PC-9 (cell line): ENCODE measurements around the gene IPPK. TPM values are rescaled to one million over a fixed set of nuclear protein-coding genes. Genes with fewer than 3 reads are reported as not detected.
"Not testable (repeated sequence)": the region's sequence is repeated elsewhere in the genome, so short reads cannot be mapped to it uniquely, and the experiment has no call there.

ENCODE experiments used
- BruUV-seq: library from RNA; stranded (reverse); fragments of 400-500 nt; replicated peaks from 2 replicates; lab custom pipeline; 2021; lab: Mats Ljungman, UMichigan
- CTCF ChIA-PET: fragments of 300-600 bp; sonication (Branson Sonifier 250); formaldehyde crosslinking; loops from one replicate; lab custom pipeline; 2022; ENCODE audit warnings: antibody characterized with exemption; lab: Charles Lee
- POLR2A ChIA-PET: fragments of 300-600 bp; sonication (Branson Sonifier 250); formaldehyde crosslinking; loops from one replicate; lab custom pipeline; 2022; ENCODE audit warnings: antibody characterized with exemption; ENCODE audit not compliant: unreplicated experiment; lab: Charles Lee
- DNase-seq, 2 experiments: peaks; one replicate each; pipeline versions ENCODE4 v3.0.0 to v3.0.0-alpha.2; 2015 to 2022; ENCODE audit warnings: mixed read lengths in 1 of 2
- H2AFZ ChIP-seq: fragments of 200-600 bp; sonication (generic); 2 replicates; pipeline ENCODE4 v1.8.1; 2017; ENCODE audit warnings: antibody characterized with exemption
- H3F3A ChIP-seq: fragments of 200-600 bp; sonication (generic); 2 replicates; pipeline ENCODE4 v1.8.1; 2017; ENCODE audit warnings: antibody characterized with exemption, mild to moderate bottlenecking, low read depth; ENCODE audit not compliant: insufficient read depth
- H3K27ac ChIP-seq: fragments of 200-600 bp; sonication (generic); 2 replicates; pipeline ENCODE4 v1.6.1; 2016; ENCODE audit warnings: mixed run types
- H3K27me3 ChIP-seq: fragments of 200-600 bp; sonication (generic); 2 replicates; pipeline ENCODE4 v1.6.1; 2016; ENCODE audit warnings: low read depth, mixed run types; ENCODE audit not compliant: insufficient read depth
- H3K36me3 ChIP-seq: fragments of 200-600 bp; sonication (generic); 2 replicates; pipeline ENCODE4 v1.6.1; 2016; ENCODE audit warnings: low read depth, mixed run types
- H3K4me1 ChIP-seq: fragments of 200-600 bp; sonication (generic); replicated peaks from 2 replicates; pipeline ENCODE4 v1.6.1; 2016; ENCODE audit warnings: mixed run types; ENCODE audit not compliant: insufficient read depth
- H3K4me2 ChIP-seq: fragments of 200-600 bp; sonication (generic); 2 replicates; pipeline ENCODE4 v1.6.1; 2017; ENCODE audit warnings: mixed run types
- H3K4me3 ChIP-seq: fragments of 200-600 bp; sonication (generic); 2 replicates; pipeline ENCODE4 v1.6.1; 2016; ENCODE audit warnings: mixed run types
- H3K79me2 ChIP-seq: fragments of 200-600 bp; sonication (generic); 2 replicates; pipeline ENCODE4 v1.6.1; 2017; ENCODE audit warnings: low read depth, mixed run types
- H3K9me2 ChIP-seq: fragments of 200-600 bp; sonication (generic); 2 replicates; pipeline ENCODE4 v1.8.1; 2017; ENCODE audit warnings: mild to moderate bottlenecking; ENCODE audit not compliant: insufficient read depth
- H3K9me3 ChIP-seq: fragments of 200-600 bp; sonication (generic); 2 replicates; pipeline ENCODE4 v1.8.1; 2016; ENCODE audit warnings: low read depth; ENCODE audit not compliant: insufficient read depth
- H4K20me1 ChIP-seq: fragments of 200-600 bp; sonication (generic); 2 replicates; pipeline ENCODE4 v1.8.1; 2017; ENCODE audit not compliant: insufficient read depth
- EZH2 ChIP-seq: fragments of 200-600 bp; sonication (generic); IDR thresholded peaks from 2 replicates; pipeline ENCODE4 v1.8.0; 2017; ENCODE audit warnings: antibody characterized with exemption, low read depth
- intact Hi-C: fragments of 100-400 bp; cut with micrococcal nuclease; formaldehyde crosslinking; loops from one replicate; pipeline ENCODE4 v1.10.0; 2022; ENCODE audit not compliant: unreplicated experiment
- total RNA-seq: library from RNA; stranded (reverse); gene quantifications from 2 replicates; pipeline ENCODE4 v1.2.3, GENCODE V29; 2021
- TF ChIP-seq, protein P1 (sequence below): fragments of 200-600 bp; sonication (generic); conservative IDR thresholded peaks from 2 replicates; pipeline ENCODE4 v1.6.1; 2017; ENCODE audit warnings: mixed run types, antibody characterized with exemption, mild to moderate bottlenecking, moderate library complexity

IPPK gene
- total RNA-seq, 1 experiment from 2014 or later: 12.3 TPM

DNA sequence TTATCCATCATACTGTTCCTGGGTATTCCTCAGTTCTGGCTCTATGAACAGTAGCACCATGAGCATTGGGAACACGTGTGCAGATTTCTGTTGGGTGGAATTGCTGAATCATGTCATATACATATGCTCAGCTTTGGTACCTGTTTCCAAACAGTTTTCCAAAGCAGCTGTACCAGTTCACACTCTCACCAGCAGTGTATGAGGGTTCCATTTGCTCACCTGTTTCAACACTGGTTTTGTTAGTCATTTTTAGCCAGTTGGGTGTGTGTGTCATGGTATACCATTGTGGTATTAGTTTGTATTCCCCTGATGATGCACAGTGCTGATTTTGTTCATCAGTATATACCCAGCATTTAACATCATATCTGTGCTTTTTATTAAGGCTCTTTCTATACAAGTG lies 77.4 kb downstream of the IPPK start:
- CTCF ChIA-PET: no interaction called here

DNA sequence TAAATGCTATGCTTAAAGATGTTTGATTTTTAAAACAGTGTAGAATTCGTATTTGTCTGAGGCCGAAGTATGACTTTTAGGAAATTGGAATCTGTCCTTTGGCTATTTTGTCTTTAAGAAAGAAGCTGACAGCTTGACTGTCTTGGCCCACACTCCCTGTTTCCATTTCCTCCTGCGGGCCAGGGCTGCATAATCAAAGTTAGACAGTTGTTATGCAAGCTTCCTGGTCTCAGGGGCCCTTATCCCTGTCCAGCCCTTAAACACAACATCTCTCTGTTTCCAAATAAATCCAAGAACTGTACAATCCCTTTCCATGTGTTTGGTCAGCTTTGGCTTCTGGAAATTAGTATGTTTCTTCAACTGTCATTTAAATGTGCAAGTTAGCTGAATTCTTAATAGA lies 79.6 kb downstream of the IPPK start:
- ChIA-PET POLR2A (interaction anchor here (0.7 kb wide), 1 partner anchor 103 kb away, joined by 6 read pairs; no protein-coding TSS in a partner anchor), CTCF (no interaction called here)
- Histone ChIP-seq H3K27ac (no peak overlapping the region), H3K36me3 (no peaks in the 10 kb centered on the region), H3K79me2 (no peaks in the 10 kb centered on the region), H3K9me2 (no peaks in the 10 kb centered on the region), H3F3A (no peaks in the 10 kb centered on the region), H2AFZ (no peak overlapping the region), H3K27me3 (no peaks in the 10 kb centered on the region), H3K4me1 (no peaks in the 10 kb centered on the region), H4K20me1 (no peaks in the 10 kb centered on the region), H3K9me3 (no peaks in the 10 kb centered on the region), H3K4me2 (no peak overlapping the region), H3K4me3 (no peak overlapping the region)
- TF ChIP-seq EZH2: no peak
- TF ChIP-seq, protein P1, sequence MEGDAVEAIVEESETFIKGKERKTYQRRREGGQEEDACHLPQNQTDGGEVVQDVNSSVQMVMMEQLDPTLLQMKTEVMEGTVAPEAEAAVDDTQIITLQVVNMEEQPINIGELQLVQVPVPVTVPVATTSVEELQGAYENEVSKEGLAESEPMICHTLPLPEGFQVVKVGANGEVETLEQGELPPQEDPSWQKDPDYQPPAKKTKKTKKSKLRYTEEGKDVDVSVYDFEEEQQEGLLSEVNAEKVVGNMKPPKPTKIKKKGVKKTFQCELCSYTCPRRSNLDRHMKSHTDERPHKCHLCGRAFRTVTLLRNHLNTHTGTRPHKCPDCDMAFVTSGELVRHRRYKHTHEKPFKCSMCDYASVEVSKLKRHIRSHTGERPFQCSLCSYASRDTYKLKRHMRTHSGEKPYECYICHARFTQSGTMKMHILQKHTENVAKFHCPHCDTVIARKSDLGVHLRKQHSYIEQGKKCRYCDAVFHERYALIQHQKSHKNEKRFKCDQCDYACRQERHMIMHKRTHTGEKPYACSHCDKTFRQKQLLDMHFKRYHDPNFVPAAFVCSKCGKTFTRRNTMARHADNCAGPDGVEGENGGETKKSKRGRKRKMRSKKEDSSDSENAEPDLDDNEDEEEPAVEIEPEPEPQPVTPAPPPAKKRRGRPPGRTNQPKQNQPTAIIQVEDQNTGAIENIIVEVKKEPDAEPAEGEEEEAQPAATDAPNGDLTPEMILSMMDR: no peak
- DNase-seq: no peak
- BruUV-seq: no TSS peak
- intact Hi-C loops: no loop called here

More for the DNA sequence above, 77.4 kb downstream of the IPPK start:
- no peak for DNase-seq
- Histone ChIP-seq H3K4me3 (no peak overlapping the region), H4K20me1 (no peaks in the 10 kb centered on the region), H3K4me1 (no peaks in the 10 kb centered on the region), H3K9me2 (no peaks in the 10 kb centered on the region), H3K27me3 (no peaks in the 10 kb centered on the region), H3K79me2 (no peaks in the 10 kb centered on the region), H3K36me3 (no peaks in the 10 kb centered on the region), H3K27ac (no peak overlapping the region), H3K4me2 (no peak overlapping the region), H3F3A (no peaks in the 10 kb centered on the region), H3K9me3 (no peaks in the 10 kb centered on the region), H2AFZ (no peak overlapping the region)
- intact Hi-C loops: no loop called here
- TF ChIP-seq EZH2: no peak
- TF ChIP-seq, protein P1: no peak
- BruUV-seq: no TSS peak
- POLR2A ChIA-PET: no interaction called here

DNA sequence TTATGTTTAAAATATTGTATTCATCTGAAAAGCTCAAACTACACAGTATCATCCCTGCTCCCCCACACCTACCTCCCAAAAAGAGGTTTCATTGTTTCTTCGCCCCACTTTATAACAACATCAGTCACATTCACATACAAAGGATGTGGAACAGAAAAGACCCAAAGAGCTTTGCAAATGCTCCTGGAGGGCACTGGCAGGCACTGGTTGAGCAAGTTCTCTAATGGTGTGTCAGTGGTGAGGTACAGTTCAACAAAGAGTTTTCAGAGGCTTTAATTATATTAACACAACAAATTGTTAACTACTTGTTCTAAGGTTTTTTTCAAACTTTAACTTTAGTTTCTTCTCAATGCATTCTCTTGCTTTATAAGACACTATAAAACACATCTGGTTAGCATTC lies 80.0 kb downstream of the IPPK start:
- CTCF ChIA-PET: no interaction called here

GRCh38 chr9:92576175-92576574 lies 93.8 kb downstream of the IPPK start:
- Histone ChIP-seq H4K20me1 (no peaks in the 10 kb centered on the region), H3K79me2 (no peaks in the 10 kb centered on the region), H3F3A (no peaks in the 10 kb centered on the region), H3K27ac (no peak overlapping the region), H3K36me3 (no peaks in the 10 kb centered on the region), H3K9me2 (no peaks in the 10 kb centered on the region), H3K4me2 (no peak overlapping the region), H2AFZ (no peak overlapping the region), H3K9me3 (no peaks in the 10 kb centered on the region), H3K4me1 (0 out of 2 replicates have a peak, but pooled peaks cover 5% of the 10 kb centered on the region), H3K4me3 (no peak overlapping the region), H3K27me3 (no peaks in the 10 kb centered on the region)
- DNase-seq: no peak
- ChIA-PET POLR2A (no interaction called here), CTCF (no interaction called here)
- TF ChIP-seq, protein P1: no peak
- TF ChIP-seq EZH2: no peak
- intact Hi-C loops: no loop called here
- no TSS peak for BruUV-seq

More for the DNA sequence above, 80.0 kb downstream of the IPPK start:
- H4K20me1 ChIP-seq: no peaks in the 10 kb centered on the region
- H3K4me1 ChIP-seq: no peaks in the 10 kb centered on the region
- H3K9me3 ChIP-seq: no peaks in the 10 kb centered on the region
- no TSS peak for BruUV-seq
- POLR2A ChIA-PET: no interaction called here
- H3K4me2 ChIP-seq: no peak overlapping the region
- intact Hi-C loops: no loop called here
- no peak overlapping the region for H3K27ac ChIP-seq
- no peaks in the 10 kb centered on the region for H3K36me3 ChIP-seq
- no peak overlapping the region for H3K4me3 ChIP-seq
- H2AFZ ChIP-seq: no peak overlapping the region
- no peaks in the 10 kb centered on the region for H3K27me3 ChIP-seq
- H3K9me2 ChIP-seq: no peaks in the 10 kb centered on the region
- no peak for DNase-seq
- TF ChIP-seq EZH2: no peak
- no peaks in the 10 kb centered on the region for H3K79me2 ChIP-seq
- H3F3A ChIP-seq: no peaks in the 10 kb centered on the region

DNA sequence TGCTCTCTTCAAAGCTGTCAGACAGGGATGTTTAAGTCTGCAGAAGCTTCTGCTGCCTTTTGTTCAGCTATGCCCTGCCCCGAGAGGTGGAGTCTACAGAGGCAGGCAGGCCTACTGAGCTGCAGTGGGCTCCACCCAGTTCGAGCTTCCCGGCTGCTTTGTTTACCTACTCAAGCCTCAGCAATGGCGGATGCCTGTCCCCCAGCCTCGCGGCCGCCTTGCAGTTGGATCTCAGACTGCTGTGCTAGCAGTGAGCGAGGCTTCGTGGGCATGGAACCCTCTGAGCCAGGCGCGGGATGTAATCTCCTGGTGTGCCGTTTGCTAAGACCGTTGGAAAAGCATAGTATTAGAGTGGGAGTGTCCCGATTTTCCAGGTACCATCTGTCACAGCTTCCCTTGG lies 96.3 kb downstream of the IPPK start:
- CTCF ChIA-PET, H3K9me3 ChIP-seq, intact Hi-C loops, H3K4me3 ChIP-seq, DNase-seq, H3K4me2 ChIP-seq, H3K79me2 ChIP-seq, POLR2A ChIA-PET, H3K9me2 ChIP-seq, H3K27me3 ChIP-seq, H3K4me1 ChIP-seq, BruUV-seq, H2AFZ ChIP-seq, H3F3A ChIP-seq, H3K27ac ChIP-seq, H4K20me1 ChIP-seq, H3K36me3 ChIP-seq: not testable (repeated sequence)
